HCT116 (cell line): ENCODE measurements around the gene SLC22A2. TPM values are rescaled to one million over a fixed set of nuclear protein-coding genes. Genes with fewer than 3 reads are reported as not detected.

ENCODE experiments used
- ATAC-seq: fragments of 200-7000 bp; cut with Tn5 transposase; 2 replicates; pipeline ENCODE4 v1.9.1; 2020; ENCODE audit warnings: mild to moderate bottlenecking, moderate library complexity
- BruUV-seq: library from RNA; stranded (reverse); fragments of 400-500 nt; replicated peaks from 2 replicates; lab custom pipeline; 2021; lab: Mats Ljungman, UMichigan
- CTCF ChIA-PET: fragments of 300-600 bp; sonication (Branson Sonifier 250); formaldehyde crosslinking; loops from one replicate; lab custom pipeline; 2021; ENCODE audit warnings: antibody characterized with exemption; lab: Charles Lee
- POLR2A ChIA-PET: fragments of 300-600, 350-600 bp; sonication (Branson Sonifier 250); formaldehyde crosslinking; loops from one replicate; lab custom pipeline; 2021; ENCODE audit warnings: antibody characterized with exemption; lab: Charles Lee
- RAD21 ChIA-PET, 2 experiments: fragments of 300-600 bp; sonication (Branson Sonifier 250); formaldehyde crosslinking; loops; one replicate each; lab custom pipeline; 2023; ENCODE audit warnings: low total read pairs in 2 of 2; ENCODE audit not compliant: uncharacterized antibody in 2 of 2, unreplicated experiment in 2 of 2, low non-redundant PET in 1 of 2; lab: Charles Lee
- DNase-seq: peaks from one replicate; pipeline ENCODE4 v3.0.0-alpha.2; 2010; ENCODE audit warnings: low read depth, low spot score
- H2AFZ ChIP-seq: fragments of 200-600 bp; shearing (Covaris generic), sonication (generic); 2 replicates; pipeline ENCODE4 v1.6.1; 2017; ENCODE audit warnings: low read depth, mixed run types, mixed read lengths, antibody characterized with exemption, low read length; ENCODE audit not compliant: poor library complexity, severe bottlenecking
- H3K27ac ChIP-seq: 2 replicates; pipeline ENCODE4 v1.5.1; 2012; ENCODE audit warnings: low read depth, low read length
- H3K27me3 ChIP-seq: fragments of 200-600 bp; sonication (generic); 2 replicates; pipeline ENCODE4 v1.6.1; 2016; ENCODE audit warnings: mixed run types, low read length, mixed read lengths; ENCODE audit not compliant: insufficient read depth
- H3K36me3 ChIP-seq, 2 experiments: fragments of 200-500 bp in 1 of 2; fragments of 200-600 bp in 1 of 2; sonication (Bioruptor generic) in 1 of 2; sonication (generic) in 1 of 2; 2 replicates each; pipeline versions ENCODE4 v1.5.1 to v1.6.1; 2014 to 2016; ENCODE audit warnings: low read length in 2 of 2, inconsistent platforms in 1 of 2, mixed read lengths in 1 of 2, mixed run types in 1 of 2; ENCODE audit not compliant: insufficient read depth in 2 of 2, control insufficient read depth in 1 of 2
- H3K4me1 ChIP-seq, 2 experiments: fragments of 200-600 bp in 1 of 2; sonication (generic) in 1 of 2; 2 replicates each; pipeline versions ENCODE4 v1.5.1 to v1.6.1; 2012 to 2017; ENCODE audit warnings: low read length in 2 of 2, inconsistent platforms in 1 of 2, mild to moderate bottlenecking in 1 of 2, mixed read lengths in 1 of 2, mixed run types in 1 of 2, moderate library complexity in 1 of 2; ENCODE audit not compliant: insufficient read depth in 2 of 2, control insufficient read depth in 1 of 2
- H3K4me2 ChIP-seq: fragments of 200-600 bp; sonication (generic); 2 replicates; pipeline ENCODE4 v1.6.1; 2017; ENCODE audit warnings: mixed run types, low read length, mixed read lengths
- H3K4me3 ChIP-seq, 2 experiments: fragments of 200-600 bp in 1 of 2; sonication (generic) in 1 of 2; replicated peaks in 1 of 2; 2 replicates each; pipeline ENCODE4 v1.5.1; 2011 to 2016; ENCODE audit warnings: low read length in 2 of 2, control low read depth in 1 of 2, low read depth in 1 of 2, mild to moderate bottlenecking in 1 of 2, mixed read lengths in 1 of 2, mixed run types in 1 of 2
- H3K79me2 ChIP-seq: fragments of 200-600 bp; sonication (generic); 2 replicates; pipeline ENCODE4 v1.6.1; 2017; ENCODE audit warnings: mild to moderate bottlenecking, mixed run types, low read length, moderate library complexity, mixed read lengths; ENCODE audit not compliant: insufficient read depth
- H3K9ac ChIP-seq: fragments of 200-600 bp; sonication (generic); 2 replicates; pipeline ENCODE4 v1.6.1; 2016; ENCODE audit warnings: low read length, mixed read lengths
- H3K9me2 ChIP-seq: fragments of 200-600 bp; sonication (generic), shearing (Covaris generic); 2 replicates; pipeline ENCODE4 v1.6.1; 2017; ENCODE audit warnings: mixed run types, mild to moderate bottlenecking, moderate library complexity; ENCODE audit not compliant: insufficient read depth
- H3K9me3 ChIP-seq, 2 experiments: fragments of 200-500 bp in 1 of 2; fragments of 200-600 bp in 1 of 2; sonication (Bioruptor generic) in 1 of 2; sonication (generic) in 1 of 2; 2 replicates each; pipeline ENCODE4 v1.6.1; 2014 to 2017; ENCODE audit warnings: low read length in 2 of 2, mixed read lengths in 2 of 2, inconsistent platforms in 1 of 2, low read depth in 1 of 2, mild to moderate bottlenecking in 1 of 2, mixed run types in 1 of 2, moderate library complexity in 1 of 2; ENCODE audit not compliant: control insufficient read depth in 1 of 2, insufficient read depth in 1 of 2
- H4K20me1 ChIP-seq: fragments of 200-600 bp; sonication (generic), shearing (Covaris generic); 2 replicates; pipeline ENCODE4 v1.6.1; 2017; ENCODE audit warnings: mixed run types, mild to moderate bottlenecking, moderate library complexity; ENCODE audit not compliant: insufficient read depth
- ATF3 ChIP-seq: IDR thresholded peaks from 2 replicates; pipeline ENCODE4 v1.6.1; 2012
- CBX3 ChIP-seq: IDR thresholded peaks from 2 replicates; pipeline ENCODE4 v1.6.1; 2012; ENCODE audit warnings: low read depth
- CEBPB ChIP-seq: IDR thresholded peaks from 2 replicates; pipeline ENCODE4 v1.6.1; 2012; ENCODE audit warnings: low read depth
- CTCF ChIP-seq, 3 experiments: fragments of 200-600 bp in 1 of 3; sonication (generic) in 1 of 3; IDR thresholded peaks in 2 of 3; conservative IDR thresholded peaks in 1 of 3; 2 replicates each; pipeline ENCODE4 v1.5.1; 2012 to 2017; ENCODE audit warnings: low read depth in 2 of 3, low read length in 2 of 3, antibody characterized with exemption in 1 of 3, borderline replicate concordance in 1 of 3, control low read depth in 1 of 3, mild to moderate bottlenecking in 1 of 3, mixed read lengths in 1 of 3, mixed run types in 1 of 3, moderate library complexity in 1 of 3; ENCODE audit not compliant: insufficient read depth in 1 of 3
- EGR1 ChIP-seq: IDR thresholded peaks from 2 replicates; pipeline ENCODE4 v1.6.1; 2012; ENCODE audit warnings: low read depth
- ELF1 ChIP-seq: IDR thresholded peaks from 2 replicates; pipeline ENCODE4 v1.6.1; 2012; ENCODE audit warnings: low read depth, borderline replicate concordance
- RAD21 ChIP-seq: IDR thresholded peaks from 2 replicates; pipeline ENCODE4 v1.6.1; 2012; ENCODE audit warnings: low read depth, mild to moderate bottlenecking
- ZNF274 ChIP-seq: fragments of 200-500 bp; sonication (Bioruptor generic); IDR thresholded peaks from 2 replicates; pipeline ENCODE4 v1.6.1; 2014; ENCODE audit warnings: mild to moderate bottlenecking, low read depth, low read length, inconsistent platforms
- intact Hi-C: fragments of 100-400 bp; cut with micrococcal nuclease; formaldehyde crosslinking; loops from 2 replicates; pipeline ENCODE4 v1.10.0; 2022
- total RNA-seq: library from RNA; stranded (reverse); gene quantifications from one replicate; pipeline ENCODE4 v1.2.1, GENCODE V29; 2021; ENCODE audit not compliant: unreplicated experiment

Gene SLC22A2
- total RNA-seq, 1 experiment from 2014 or later = not detected

- TF ChIP-seq EGR1 (no peak), ZNF274 (no peak), CEBPB (no peak)
- no peaks in the 10 kb centered on the region for H3K27me3 ChIP-seq
- BruUV-seq = no TSS peak
- no peak overlapping the region for H3K4me2 ChIP-seq
- ChIA-PET POLR2A (no interaction called here), CTCF (no interaction called here), RAD21 (no interaction called here)
- H3K79me2 ChIP-seq = no peaks in the 10 kb centered on the region
- peaks cover 0 to 7% of the 10 kb centered on the region in 2 experiments; a peak in 1 of 4 replicates for H3K9me3 ChIP-seq
- no peak overlapping the region for H3K9ac ChIP-seq
- H3K4me3 ChIP-seq = no peak overlapping the region
- no peak overlapping the region for H2AFZ ChIP-seq
- H3K36me3 ChIP-seq = no peaks in the 10 kb centered on the region
- no peaks in the 10 kb centered on the region for H3K9me2 ChIP-seq
- intact Hi-C loops = no loop called here
- ATAC-seq (no peak), DNase-seq (no peak)
- no peak overlapping the region for H3K27ac ChIP-seq
- no peaks in the 10 kb centered on the region for H3K4me1 ChIP-seq
- H4K20me1 ChIP-seq = no peaks in the 10 kb centered on the region
Observed at GRCh38 chr6:160194808-160195207, 63.8 kb downstream of the SLC22A2 start.

- no peak overlapping the region for H2AFZ ChIP-seq
- TF ChIP-seq CBX3 (no peak), ATF3 (no peak), ELF1 (no peak), RAD21 (no peak), CTCF (IDR thresholded peaks at IDR 0.05 in 2 of 3, conservative IDR thresholded peaks at IDR 0.05 in 1 of 3; ENCODE audit: borderline replicate concordance in 1 of 3, insufficient read depth in 1 of 3, low read depth in 2 of 3, low read length in 2 of 3) (no peak)
- TF ChIP-seq, all 23 proteins: peak for 0
- Histone ChIP-seq H3K4me3 (no peak overlapping the region), H3K4me1 (no peaks in the 10 kb centered on the region), H3K79me2 (no peaks in the 10 kb centered on the region), H3K9me3 (peaks cover 0 to 7% of the 10 kb centered on the region in 2 experiments; a peak in 1 of 4 replicates), H3K27ac (no peak overlapping the region), H3K9me2 (no peaks in the 10 kb centered on the region), H3K27me3 (no peaks in the 10 kb centered on the region), H3K4me2 (no peak overlapping the region), H4K20me1 (no peaks in the 10 kb centered on the region), H3K36me3 (no peaks in the 10 kb centered on the region), H3K9ac (no peak overlapping the region)
- intact Hi-C loops = no loop called here
- BruUV-seq = no TSS peak
- no peak for ATAC-seq
- DNase-seq = no peak
- POLR2A ChIA-PET = no interaction called here
- RAD21 ChIA-PET = no interaction called here
- CTCF ChIA-PET = no interaction called here
Observed at GRCh38 chr6:160192840-160193239, 65.8 kb downstream of the SLC22A2 start.
